ENCODE results near the gene NLK.
"Not testable (repeated sequence)": the region's sequence is repeated elsewhere in the genome, so short reads cannot be mapped to it uniquely, and the experiment has no call there.

DNA sequence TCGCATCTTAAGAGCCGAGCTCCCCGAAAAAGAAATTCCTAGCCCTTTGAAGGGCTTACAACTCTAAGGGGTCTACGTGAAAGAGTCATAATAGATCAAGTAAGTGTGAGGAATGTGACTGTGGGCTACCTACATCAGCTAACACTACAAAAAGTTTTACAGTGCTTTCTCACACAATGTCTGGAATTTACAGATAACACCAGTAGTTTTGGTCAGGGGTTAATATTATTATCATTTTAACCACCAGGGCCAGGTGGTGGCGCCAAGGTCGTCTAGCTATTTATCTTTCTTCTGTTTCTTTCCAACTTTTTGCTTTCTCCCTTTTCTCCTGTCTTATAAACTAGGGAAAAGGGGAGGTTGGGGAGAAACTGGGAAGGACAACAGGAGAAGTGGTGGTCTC, 188.1 kb downstream of the NLK start:
- TF ChIP-seq, protein P1, sequence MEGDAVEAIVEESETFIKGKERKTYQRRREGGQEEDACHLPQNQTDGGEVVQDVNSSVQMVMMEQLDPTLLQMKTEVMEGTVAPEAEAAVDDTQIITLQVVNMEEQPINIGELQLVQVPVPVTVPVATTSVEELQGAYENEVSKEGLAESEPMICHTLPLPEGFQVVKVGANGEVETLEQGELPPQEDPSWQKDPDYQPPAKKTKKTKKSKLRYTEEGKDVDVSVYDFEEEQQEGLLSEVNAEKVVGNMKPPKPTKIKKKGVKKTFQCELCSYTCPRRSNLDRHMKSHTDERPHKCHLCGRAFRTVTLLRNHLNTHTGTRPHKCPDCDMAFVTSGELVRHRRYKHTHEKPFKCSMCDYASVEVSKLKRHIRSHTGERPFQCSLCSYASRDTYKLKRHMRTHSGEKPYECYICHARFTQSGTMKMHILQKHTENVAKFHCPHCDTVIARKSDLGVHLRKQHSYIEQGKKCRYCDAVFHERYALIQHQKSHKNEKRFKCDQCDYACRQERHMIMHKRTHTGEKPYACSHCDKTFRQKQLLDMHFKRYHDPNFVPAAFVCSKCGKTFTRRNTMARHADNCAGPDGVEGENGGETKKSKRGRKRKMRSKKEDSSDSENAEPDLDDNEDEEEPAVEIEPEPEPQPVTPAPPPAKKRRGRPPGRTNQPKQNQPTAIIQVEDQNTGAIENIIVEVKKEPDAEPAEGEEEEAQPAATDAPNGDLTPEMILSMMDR (conservative IDR thresholded peaks at IDR 0.05; ENCODE audit: low read length): 0 out of 2 replicates have a peak, but pooled peaks have one; percentile 24
- not testable (repeated sequence) for TF ChIP-seq EZH2phosphoT487 (IDR thresholded peaks at IDR 0.05; ENCODE audit: borderline replicate concordance)

All from Loucy (cell line).